Measurements from ENCODE around the gene ZNRF4.

GRCh38 chr19:5489551-5489950 lies 34.3 kb downstream of the ZNRF4 start:
- TF ChIP-seq CTCF (IDR thresholded peaks at IDR 0.05) (no peak), POLR2A (IDR thresholded peaks at IDR 0.05) (no peak), EP300 (IDR thresholded peaks at IDR 0.05) (no peak), POLR2AphosphoS5 (IDR thresholded peaks at IDR 0.05) (no peak)

Measured in sigmoid colon (tissue), 4 donors.